Lung microvascular endothelial cell (primary cell): Measurements from ENCODE around the gene PHF12. TPM values are rescaled to one million over a fixed set of nuclear protein-coding genes. Genes with fewer than 3 reads are reported as not detected.

Experiments
- DNase-seq, 2 donors: peaks; one replicate each; pipeline versions ENCODE4 v3.0.0 to v3.0.0-alpha.2; 2010; ENCODE audit warnings: low read depth in 2 of 2
- total RNA-seq: library from RNA; depleted of rRNA; stranded (reverse); fragments of >200 nt; gene quantifications from 2 replicates; pipeline ENCODE4 v1.2.1, GENCODE V29; 2014

The PHF12 gene
- total RNA-seq, 1 donor from 2014 or later, result 6.5 TPM

DNA sequence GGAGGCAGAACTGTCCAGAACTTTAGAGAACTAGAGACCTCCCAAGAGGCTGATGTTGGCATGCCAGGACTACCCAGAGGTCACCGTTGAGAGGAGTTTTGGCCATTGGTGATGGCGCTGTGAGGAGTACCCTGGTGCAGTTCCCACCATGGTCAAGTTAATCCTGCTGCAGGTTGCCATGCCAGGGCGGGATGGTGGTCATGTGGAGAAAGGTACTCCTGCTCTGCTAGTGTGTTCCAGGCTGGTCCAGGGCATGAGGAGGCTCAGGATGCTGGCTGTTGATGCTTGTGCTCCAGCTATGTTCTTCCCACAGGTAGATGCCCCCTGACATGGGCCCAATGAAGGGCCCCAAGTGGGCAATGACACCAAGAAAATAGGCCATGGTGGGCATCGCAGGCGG is 4.1 kb upstream of the PHF12 start:
- DNase-seq, result no peak

DNA sequence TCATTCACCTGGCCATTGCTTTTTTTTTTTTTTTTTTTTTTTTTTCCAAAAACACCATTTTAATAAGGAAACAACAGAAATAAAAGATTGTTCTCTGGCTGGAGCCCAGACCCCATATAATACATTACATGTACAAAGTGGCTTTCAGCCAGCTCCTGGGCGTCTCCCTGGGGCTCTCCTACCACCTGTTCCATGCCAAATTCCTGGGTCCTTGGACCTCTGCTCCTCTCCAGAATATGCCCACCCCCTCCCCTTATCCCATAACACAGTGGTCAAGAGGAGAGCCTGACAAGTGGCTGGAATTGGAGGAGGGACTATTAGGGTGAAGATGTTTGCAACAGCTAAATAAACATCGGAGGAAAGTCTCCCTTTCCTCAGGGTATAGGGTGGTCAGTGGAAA is 3.6 kb upstream of the PHF12 start:
- no peak for DNase-seq

DNA sequence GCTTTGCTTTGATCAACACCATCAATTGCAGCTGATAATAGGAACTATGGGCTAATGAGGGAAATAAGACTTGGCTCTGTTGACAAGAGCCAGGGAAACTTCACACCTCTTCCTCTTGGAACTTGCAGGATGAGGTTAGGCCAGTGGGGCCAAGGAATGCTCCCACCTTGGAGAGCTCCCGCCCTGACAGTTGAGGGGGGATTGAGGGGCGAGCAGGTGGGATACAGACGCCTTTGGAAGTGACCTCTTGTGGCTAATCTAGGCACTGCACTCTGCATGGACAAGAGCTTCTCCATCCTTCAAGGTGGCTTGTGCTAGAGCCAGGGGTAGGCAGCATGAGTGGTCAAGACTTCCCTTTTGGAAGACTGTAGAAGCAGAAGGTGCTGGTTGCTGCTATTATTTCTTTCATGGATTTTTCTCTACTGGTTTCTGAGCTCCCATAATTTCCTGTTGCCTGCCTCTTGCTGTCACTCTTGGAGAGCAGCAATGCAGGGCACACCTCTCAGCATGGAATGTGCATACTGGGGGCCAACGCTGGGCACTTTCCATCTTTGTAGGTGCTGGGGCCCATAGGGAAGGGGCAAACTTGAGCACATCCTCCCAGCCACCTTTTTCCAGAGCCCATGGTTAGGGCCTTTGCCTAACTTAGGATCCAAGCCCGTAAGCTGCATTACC is 2.3 kb upstream of the PHF12 start:
- DNase-seq, result peak; percentile 57 to 63

DNA sequence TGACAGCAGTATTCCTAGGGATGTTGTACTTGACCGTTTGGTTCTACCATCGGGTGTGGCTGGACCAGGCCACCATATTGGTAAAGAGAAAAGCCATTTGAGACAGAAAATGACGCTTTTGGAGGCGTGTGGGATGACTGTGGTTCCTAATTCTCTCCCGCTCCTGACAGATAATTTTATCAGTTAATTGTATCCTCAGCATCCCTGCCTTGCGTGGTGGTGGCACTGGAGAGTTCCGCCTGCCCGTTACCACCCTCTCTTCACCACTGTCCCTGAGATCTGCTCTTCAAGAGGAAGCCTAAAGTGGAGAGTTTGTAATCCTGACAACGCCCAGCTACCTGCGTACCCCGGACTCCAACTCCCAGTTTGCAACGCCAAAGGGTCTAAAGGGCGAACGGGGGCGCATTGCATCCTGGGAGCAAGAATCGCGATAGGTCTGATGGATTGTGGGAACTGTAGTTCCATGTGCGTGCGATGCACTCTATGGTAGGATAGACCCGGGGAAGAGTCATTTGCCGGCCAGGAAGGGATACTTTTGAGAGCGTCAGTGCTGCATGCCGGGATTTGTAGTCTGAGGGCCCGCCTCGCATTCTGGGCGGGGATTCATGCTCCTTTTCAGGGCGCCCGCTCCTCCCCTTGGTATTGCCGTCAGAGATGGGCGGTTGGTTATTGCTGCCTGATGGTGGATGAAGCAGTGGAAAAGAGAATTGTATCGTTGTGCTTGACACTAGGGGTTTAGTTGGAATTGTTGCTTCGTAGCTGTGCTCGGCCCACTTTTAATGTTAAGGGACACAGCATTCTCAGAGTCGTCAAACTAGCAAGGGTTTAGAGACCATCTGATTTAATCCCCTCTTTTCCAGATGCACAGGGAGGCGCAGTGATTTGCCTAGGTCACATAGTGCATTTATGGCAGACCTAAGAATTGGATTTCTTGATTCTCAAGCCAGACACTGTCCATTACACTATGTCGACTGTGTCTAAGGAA is 965 bp upstream of the PHF12 start:
- DNase-seq, result peak; percentile 100

DNA sequence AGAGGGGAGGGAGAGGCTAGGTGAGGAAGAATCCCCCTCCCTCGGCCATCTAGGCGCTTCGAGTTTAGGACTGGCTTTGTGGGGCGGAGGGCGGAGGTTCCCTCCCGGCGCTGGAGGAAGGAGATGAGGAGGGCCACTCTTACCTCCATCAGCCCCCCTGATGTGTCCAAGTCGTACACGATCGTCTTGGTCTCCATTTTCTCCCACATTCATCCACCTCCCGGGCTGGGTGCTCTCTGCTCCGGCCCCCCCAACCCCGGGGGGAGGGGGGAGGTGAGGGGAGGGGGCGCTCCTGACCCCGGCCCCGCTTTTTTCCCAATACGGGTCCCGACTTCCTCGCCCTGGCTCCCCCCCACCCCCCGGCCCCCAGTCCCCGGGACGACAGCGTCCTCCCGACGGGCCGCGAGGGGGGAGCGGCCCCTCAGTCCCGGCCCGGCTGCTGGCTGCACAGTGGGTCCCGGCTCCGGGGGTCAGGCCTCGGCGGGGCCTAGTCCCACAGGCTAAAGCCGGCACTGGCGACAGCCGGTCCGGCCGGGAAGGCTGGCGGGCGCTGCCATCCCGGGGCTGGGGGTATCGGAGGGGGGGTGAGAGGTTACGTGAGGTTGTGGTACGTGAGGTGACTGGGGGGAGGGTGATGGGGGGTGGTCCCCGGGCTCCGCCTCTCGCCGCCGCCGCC is 428 bp downstream of the PHF12 start:
- no peak for DNase-seq

- peak; percentile 31 to 49 for DNase-seq
Measured at GRCh38 chr17:28950017-28950751, 1.1 kb downstream of the PHF12 start.

- DNase-seq, result peak; percentile 45 to 56
Measured at GRCh38 chr17:28949185-28950016, 1.9 kb downstream of the PHF12 start.

- peak; percentile 51 to 65 for DNase-seq
Measured at GRCh38 chr17:28948873-28949184, 2.5 kb downstream of the PHF12 start.

DNA sequence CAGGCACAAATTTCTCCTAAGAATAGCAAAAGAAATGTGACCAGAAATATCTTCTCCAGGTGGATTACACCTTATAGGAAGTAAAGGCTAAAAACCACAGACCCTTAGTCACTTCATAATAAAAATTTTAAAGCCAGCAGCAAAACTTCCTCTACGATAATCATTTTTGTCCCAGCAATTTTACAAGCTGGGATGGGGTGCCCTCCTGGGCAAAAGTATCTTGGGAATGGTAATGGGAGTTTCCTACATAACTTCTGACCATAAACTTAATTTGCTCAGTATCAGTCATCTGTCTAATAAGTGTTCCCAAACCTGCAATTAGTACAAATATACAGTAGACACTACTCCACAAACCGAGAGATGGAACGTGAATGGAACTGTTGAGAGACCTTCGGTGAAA is 3.0 kb downstream of the PHF12 start:
- DNase-seq, result no peak

- DNase-seq, result no peak
Measured at GRCh38 chr17:28947639-28948038, 3.7 kb downstream of the PHF12 start.

GRCh38 chr17:28946239-28946638 is 5.1 kb downstream of the PHF12 start:
- DNase-seq, result peak in 1 of 2 donors; percentile 94

- DNase-seq, result peak; percentile 15 to 52
Measured at GRCh38 chr17:28944862-28945741, 6.2 kb downstream of the PHF12 start.

DNA sequence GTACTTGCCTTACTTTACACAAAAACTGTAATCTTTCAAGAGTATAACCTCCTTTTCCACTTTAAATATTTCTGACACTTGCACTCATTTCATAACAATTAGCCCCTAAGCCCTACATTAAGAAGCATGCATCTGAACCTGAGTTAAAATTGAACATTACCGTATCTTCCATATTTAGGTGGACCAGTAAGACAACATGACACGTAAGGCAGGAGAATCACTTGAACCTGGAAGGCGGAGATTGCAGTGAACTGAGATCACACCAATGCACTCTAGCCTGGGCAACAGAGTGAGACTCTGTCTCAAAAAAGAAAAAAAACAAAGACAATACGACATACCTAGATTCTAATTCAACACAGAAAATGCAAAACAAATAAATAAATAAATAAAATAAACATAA is 7.0 kb downstream of the PHF12 start:
- no peak for DNase-seq

DNA sequence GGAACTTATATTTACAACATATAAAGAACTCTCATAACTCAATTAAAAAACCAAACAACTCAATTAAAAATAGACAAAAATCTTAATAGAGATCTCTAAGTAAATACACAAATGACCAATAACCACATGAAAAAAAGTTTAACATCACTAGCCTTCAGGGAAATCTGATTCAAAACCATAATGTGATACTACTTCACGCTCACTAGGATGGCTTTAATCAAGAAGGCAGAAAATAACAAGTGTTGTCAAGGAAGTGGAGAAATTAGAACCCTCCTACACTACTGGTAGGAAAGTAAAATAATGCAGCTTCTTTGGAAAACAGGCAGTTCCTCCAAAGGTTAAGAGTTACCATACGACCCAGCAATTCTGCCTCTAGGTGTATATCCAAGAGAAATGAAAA is 8.4 kb downstream of the PHF12 start:
- no peak for DNase-seq

DNA sequence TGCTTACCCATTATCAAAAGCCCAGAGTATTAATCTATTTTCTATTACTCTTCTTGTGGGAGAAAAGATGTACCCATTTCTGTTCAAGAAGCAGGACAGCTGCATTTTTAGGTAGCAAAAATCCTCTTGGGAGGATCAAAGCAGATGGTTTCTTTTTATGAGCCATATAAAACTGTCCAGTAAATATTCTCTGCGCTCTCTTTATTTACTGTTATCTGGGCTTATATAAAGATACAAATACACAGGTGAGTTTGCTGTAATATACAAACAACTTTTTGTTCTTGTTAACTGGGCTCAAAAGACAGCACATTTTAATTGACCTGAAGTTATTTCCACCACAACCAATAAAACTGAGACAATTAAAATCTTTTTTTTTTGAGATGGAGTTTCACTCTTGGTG is 10.1 kb downstream of the PHF12 start:
- no peak for DNase-seq

GRCh38 chr17:28940675-28941074 is 10.6 kb downstream of the PHF12 start:
- DNase-seq, result no peak

DNA sequence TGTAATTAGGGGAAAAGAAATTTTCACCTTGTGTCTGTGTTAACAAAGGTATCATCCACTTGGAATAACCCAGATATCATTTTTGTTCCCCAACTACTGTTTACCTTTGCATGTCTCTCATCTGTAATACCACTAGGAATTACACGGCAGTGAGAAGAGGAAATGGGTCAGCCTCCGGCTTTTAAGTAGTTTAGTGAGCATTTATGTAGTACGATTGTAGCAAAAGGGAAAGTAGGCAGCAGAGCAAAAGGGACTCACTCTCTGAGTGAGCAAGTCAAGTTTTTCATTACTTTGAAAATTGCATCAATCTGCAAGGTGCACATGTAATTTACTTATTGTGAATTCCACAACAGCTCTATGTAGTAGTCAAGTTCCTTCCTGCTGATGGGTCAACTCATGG is 11.2 kb downstream of the PHF12 start:
- DNase-seq, result peak; percentile 35 to 57

DNA sequence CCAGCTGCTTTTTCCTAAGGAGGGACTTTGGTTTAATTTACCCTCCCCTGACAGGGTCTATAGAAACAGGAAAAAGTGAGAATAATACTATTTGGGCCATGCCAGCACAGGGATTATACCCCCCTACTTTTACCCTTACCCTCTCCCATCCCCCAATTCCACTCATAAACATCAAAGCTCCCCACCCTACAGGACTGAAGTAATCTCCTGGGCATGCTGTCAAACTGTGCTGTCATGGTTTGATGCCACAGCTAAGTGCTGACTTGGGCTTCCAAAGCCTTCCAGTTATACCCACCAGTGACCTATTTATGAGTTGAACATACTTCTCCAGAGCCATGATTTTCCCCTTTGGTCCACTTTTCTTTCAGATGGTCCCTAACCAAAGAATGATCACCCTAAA is 12.8 kb downstream of the PHF12 start:
- no peak for DNase-seq

DNA sequence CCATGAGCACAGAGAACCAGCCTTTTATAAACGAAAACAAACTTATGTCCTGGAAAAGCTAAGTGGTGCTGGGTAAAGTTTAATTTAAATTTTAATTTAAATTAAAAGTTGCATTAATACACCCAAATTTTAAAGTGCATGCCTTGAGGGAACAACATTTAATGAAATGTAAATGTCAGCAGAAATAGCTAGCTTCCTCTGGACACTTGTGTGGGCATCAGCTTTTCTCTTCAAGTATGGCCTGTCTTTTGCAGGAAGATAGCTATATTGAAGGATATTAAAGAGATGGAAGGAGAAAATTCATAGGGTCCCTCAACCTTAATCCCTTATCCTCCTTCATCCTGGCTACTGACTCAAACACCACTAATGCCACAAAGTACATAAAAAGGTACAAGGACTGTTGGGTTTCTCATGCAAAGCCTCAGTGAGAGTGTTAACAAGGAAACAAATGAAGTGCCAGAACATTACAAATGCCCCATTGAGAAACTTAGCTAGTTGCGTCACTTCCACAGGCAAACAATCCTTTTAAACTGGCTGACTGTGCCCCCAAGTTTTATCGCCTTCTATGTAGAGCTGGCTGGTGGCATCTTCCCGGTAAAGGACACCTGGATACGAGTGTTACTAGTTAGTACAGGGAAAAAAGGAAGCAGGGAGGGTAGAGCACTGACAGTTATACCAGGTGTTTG is 14.1 kb downstream of the PHF12 start:
- DNase-seq, result no peak
